Psoas muscle (tissue), 8 donors: Measurements from ENCODE around the gene KNSTRN. TPM values are rescaled to one million over a fixed set of nuclear protein-coding genes. Genes with fewer than 3 reads are reported as not detected.

ENCODE experiments used
- ATAC-seq, 4 donors: fragments of 200-7000 bp; cut with Tn5 transposase; one replicate each; pipeline ENCODE4 v1.9.1; 2020; ENCODE audit warnings: moderate library complexity in 3 of 4, mild to moderate bottlenecking in 2 of 4
- DNase-seq, 2 donors: peaks; one replicate each; pipeline ENCODE4 v3.0.0-alpha.2; 2020
- H3K27ac ChIP-seq: fragments of 200-600 bp; one replicate; pipeline ENCODE4 v1.8.0; 2022
- H3K27me3 ChIP-seq, 3 donors: fragments of 200-600 bp in 1 of 3; one replicate each; pipeline versions ENCODE4 v1.6.1 to v1.8.0; 2013 to 2022; ENCODE audit warnings: low read length in 2 of 3, mild to moderate bottlenecking in 2 of 3, moderate library complexity in 1 of 3; ENCODE audit not compliant: insufficient read depth in 3 of 3
- H3K36me3 ChIP-seq, 2 donors: fragments of 200-600 bp in 1 of 2; one replicate each; pipeline versions ENCODE4 v1.6.1 to v1.8.0; 2013 to 2022; ENCODE audit warnings: low read depth in 1 of 2, mild to moderate bottlenecking in 1 of 2, moderate library complexity in 1 of 2; ENCODE audit not compliant: insufficient read depth in 1 of 2
- H3K4me1 ChIP-seq: fragments of 200-600 bp; one replicate; pipeline ENCODE4 v1.8.0; 2022
- H3K4me3 ChIP-seq: fragments of 200-600 bp; one replicate; pipeline ENCODE4 v1.8.0; 2022; ENCODE audit warnings: mild to moderate bottlenecking
- H3K9me3 ChIP-seq: fragments of 200-600 bp; one replicate; pipeline ENCODE4 v1.8.0; 2022
- CTCF ChIP-seq: fragments of 200-600 bp; IDR thresholded peaks from one replicate; pipeline ENCODE4 v1.8.0; 2022; ENCODE audit warnings: antibody characterized with exemption
- WGBS, 3 donors: extraction: QIAGEN DNeasy Blood & Tissue Kit; methylation state at CpG; one replicate each; pipeline versions ENCODE4 v1.1.6 to v1.1.7; 2013; 5-methylcytosine and 5-hydroxymethylcytosine counted together
- intact Hi-C, 2 donors: fragments of 100-400 bp; cut with DNase I; formaldehyde crosslinking; loops; one replicate each; pipeline versions ENCODE4 v1.11.0 to v1.14.2; 2022
- polyA plus RNA-seq, 3 donors: library from polyadenylated mRNA; stranded (reverse); fragments of 200-250 nt; gene quantifications; one replicate each; pipeline ENCODE4 v1.2.3, GENCODE V29; 2013
- total RNA-seq, 4 donors: library from RNA; stranded (reverse); fragmentation: NEBNext Ultra II Directional in 2 of 4; extraction: Animal tissue kit (Norgen Biotek cat#: 25700) in 2 of 4; gene quantifications; one replicate each; pipeline versions ENCODE4 v1.2.1 to v1.2.4, GENCODE V29; 2021 to 2023
- donor health status: healthy with polysubstance abuse.
- donor health status: DM: no; HTN: no; CAD: no; lungs with moderate emphysema.
- donor health status: Bipolar disorder and iron deficiency.
- donor health status: healthy.
- donor health status: DM: yes; HTN: yes; CAD: no.
- donor health status: DM: no; HTN: no; CAD: no.
- donor health status: DM: no; HTN: no; CAD: no.
- donor health status: DM: yes; HTN: yes; CAD: no.

KNSTRN gene
- total and polyA plus RNA-seq, 7 donors, result 7.7 to 21.5 (median 14.5) TPM

DNA sequence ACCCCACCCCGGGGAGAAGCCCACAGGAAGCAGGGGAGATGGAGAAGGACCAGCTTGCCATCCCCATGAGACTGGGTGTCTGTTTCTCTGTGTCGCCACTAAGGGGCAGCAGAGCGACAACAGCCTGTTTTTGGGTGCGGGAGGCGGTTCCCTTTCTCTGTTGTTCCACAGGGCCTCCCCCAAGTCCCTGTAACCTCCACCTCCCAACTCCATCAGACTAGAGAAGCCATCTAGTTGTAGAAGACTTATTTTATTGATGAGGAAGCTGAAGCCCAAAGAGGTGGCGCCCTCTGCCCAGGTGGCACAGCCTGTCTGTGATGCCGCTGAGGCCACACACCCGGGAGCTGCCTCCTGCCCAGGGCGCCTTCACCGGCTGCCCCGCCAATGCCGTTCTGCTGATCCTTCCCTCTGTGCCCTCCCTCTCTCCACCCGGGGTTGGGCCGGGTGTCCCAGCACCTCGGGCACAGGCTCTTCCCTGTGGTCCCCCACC lies 37.8 kb upstream of the KNSTRN start:
- DNase-seq (peak; percentile 64 to 82), ATAC-seq (peak in 2 of 4 donors; percentile 15 to 29)
- intact Hi-C loops, result loop anchor here in 1 of 2 donors (5.0 kb wide), 1 partner anchor 78 kb away; no protein-coding TSS in a partner anchor
- TF ChIP-seq CTCF, result peak; percentile 73
- Histone ChIP-seq H3K4me3 (no peak overlapping the region), H3K4me1 (peaks cover 33% of the 10 kb centered on the region), H3K36me3 (no peaks in the 10 kb centered on the region), H3K27ac (no peak overlapping the region), H3K27me3 (no peaks in the 10 kb centered on the region), H3K9me3 (no peaks in the 10 kb centered on the region)
- WGBS, 3 donors, result 34 to 48% (median 38%) methylated on average over 12 to 15 of the region's 15 CpGs

- 73 to 79% (median 74%) methylated on average over 10 of the region's 10 CpGs for WGBS, 3 donors
- no peaks in the 10 kb centered on the region for H3K9me3 ChIP-seq
- peaks cover 31% of the 10 kb centered on the region for H3K4me1 ChIP-seq
- no peak overlapping the region for H3K27ac ChIP-seq
- no peak for TF ChIP-seq CTCF
- no peak for ATAC-seq
- no peaks in the 10 kb centered on the region for H3K27me3 ChIP-seq
- intact Hi-C loops, result no loop called here
- no peaks in the 10 kb centered on the region for H3K36me3 ChIP-seq
- DNase-seq, result peak in 1 of 2 donors; percentile 28
- H3K4me3 ChIP-seq, result no peak overlapping the region
Measured at GRCh38 chr15:40345225-40345866, 37.2 kb upstream of the KNSTRN start.

DNA sequence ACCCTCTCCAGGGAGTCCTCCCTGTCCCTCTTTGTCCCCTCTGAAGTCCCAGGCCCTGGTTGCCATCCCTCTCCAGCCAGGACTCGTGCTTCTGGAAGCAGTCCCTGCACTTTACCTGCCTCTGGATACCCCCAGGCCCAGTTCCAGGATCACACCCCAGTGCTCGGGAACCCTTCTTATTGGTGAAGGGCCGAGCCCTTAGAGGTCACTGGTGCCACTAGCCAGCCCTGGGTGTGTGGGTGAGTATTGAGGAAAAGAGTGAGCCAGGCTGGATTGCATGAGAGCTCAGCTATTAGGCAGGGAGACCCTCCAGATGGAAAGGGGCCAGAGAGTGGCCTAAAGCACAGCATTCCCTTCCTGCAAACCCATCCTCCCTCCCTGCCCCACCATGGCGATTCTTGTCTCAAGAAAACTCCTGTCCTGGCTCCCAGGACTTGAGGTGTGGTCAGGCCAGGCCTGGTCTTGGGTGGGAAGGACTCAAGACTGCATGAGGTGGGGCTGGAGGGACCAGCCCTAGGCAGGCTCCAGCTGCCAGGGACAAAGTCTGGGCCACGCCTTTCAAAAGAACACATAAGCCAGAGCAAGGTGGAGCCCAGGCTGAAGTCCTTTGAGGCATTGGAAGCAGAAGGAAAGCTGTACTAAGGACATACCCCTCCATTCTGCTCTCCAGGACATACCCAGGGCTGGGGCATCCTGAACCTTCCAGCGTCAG lies 36.5 kb upstream of the KNSTRN start:
- Histone ChIP-seq H3K36me3 (no peaks in the 10 kb centered on the region), H3K9me3 (no peaks in the 10 kb centered on the region), H3K4me3 (no peak overlapping the region), H3K4me1 (peaks cover 26% of the 10 kb centered on the region), H3K27ac (no peak overlapping the region), H3K27me3 (no peaks in the 10 kb centered on the region)
- intact Hi-C loops, result no loop called here
- no peak for TF ChIP-seq CTCF
- WGBS, 3 donors, result 91 to 94% (median 94%) methylated on average over 5 to 6 of the region's 6 CpGs
- DNase-seq (peak in 1 of 2 donors; percentile 37), ATAC-seq (no peak)

- Histone ChIP-seq H3K9me3 (no peaks in the 10 kb centered on the region), H3K4me1 (peaks cover 17% of the 10 kb centered on the region), H3K27ac (no peak overlapping the region), H3K27me3 (no peaks in the 10 kb centered on the region), H3K36me3 (no peaks in the 10 kb centered on the region), H3K4me3 (no peak overlapping the region)
- DNase-seq (peak in 1 of 2 donors; percentile 42), ATAC-seq (no peak)
- intact Hi-C loops, result no loop called here
- no peak for TF ChIP-seq CTCF
- 80 to 86% (median 85%) methylated on average over 15 of the region's 15 CpGs for WGBS, 3 donors
Measured at GRCh38 chr15:40346579-40347558, 35.7 kb upstream of the KNSTRN start.
